H1 (cell line): ENCODE measurements around the gene METTL8. TPM values are rescaled to one million over a fixed set of nuclear protein-coding genes. Genes with fewer than 3 reads are reported as not detected.

Source experiments
- CTCF ChIA-PET: fragments of 300-600 bp; sonication (Branson Sonifier 250); formaldehyde crosslinking; loops from one replicate; lab custom pipeline; 2021; ENCODE audit not compliant: partially characterized antibody; lab: Charles Lee
- POLR2A ChIA-PET: fragments of 300-600 bp; sonication (Branson Sonifier 250); formaldehyde crosslinking; loops from one replicate; lab custom pipeline; 2021; ENCODE audit warnings: inconsistent platforms; ENCODE audit not compliant: partially characterized antibody; lab: Charles Lee
- DNase-seq, 2 experiments: peaks; one replicate each; pipeline versions ENCODE4 v3.0.0 to v3.0.0-alpha.2; 2010 to 2022; ENCODE audit warnings: low spot score in 2 of 2, low read depth in 1 of 2, mixed read lengths in 1 of 2
- FAIRE-seq: peaks from 2 replicates; lab custom pipeline; 2011; peaks lifted over from hg19 to GRCh38; lab: Jason Lieb, UNC
- H2AFZ ChIP-seq: 2 replicates; pipeline ENCODE4 v1.8.1; 2012; ENCODE audit warnings: low read length, inconsistent platforms
- H2AK5ac ChIP-seq: 2 replicates; pipeline ENCODE4 v1.6.1; 2013; ENCODE audit warnings: low read depth, low read length
- H2BK120ac ChIP-seq: replicated peaks from 2 replicates; pipeline ENCODE3; 2013; ENCODE audit warnings: low read depth, low read length, inconsistent platforms
- H2BK12ac ChIP-seq: 2 replicates; pipeline ENCODE4 v1.6.1; 2013; ENCODE audit warnings: low read depth, low read length
- H2BK15ac ChIP-seq: 2 replicates; pipeline ENCODE4 v1.6.1; 2013; ENCODE audit warnings: low read length
- H2BK20ac ChIP-seq: 2 replicates; pipeline ENCODE4 v1.6.1; 2013; ENCODE audit warnings: low read length
- H2BK5ac ChIP-seq: 2 replicates; pipeline ENCODE4 v1.6.1; 2013; ENCODE audit warnings: low read depth, low read length
- H3K14ac ChIP-seq: 2 replicates; pipeline ENCODE4 v1.6.1; 2013; ENCODE audit warnings: inconsistent platforms; ENCODE audit not compliant: insufficient read length
- H3K18ac ChIP-seq: 2 replicates; pipeline ENCODE4 v1.6.1; 2013; ENCODE audit warnings: low read length; ENCODE audit errors: extremely low read depth
- H3K23ac ChIP-seq: 2 replicates; pipeline ENCODE4 v1.6.1; 2013; ENCODE audit warnings: inconsistent platforms; ENCODE audit not compliant: insufficient read length
- H3K23me2 ChIP-seq: 2 replicates; pipeline ENCODE4 v1.6.1; 2013; ENCODE audit warnings: low read depth, low read length
- H3K27ac ChIP-seq: 2 replicates; pipeline ENCODE4 v1.6.1; 2011; ENCODE audit warnings: low read depth, low read length, inconsistent platforms
- H3K27me3 ChIP-seq, 4 experiments: replicated peaks in 1 of 4; 1 replicate in 1 of 4; 2 replicates in 3 of 4; pipeline versions ENCODE4 v1.6.1 to v1.8.1; 2011 to 2013; ENCODE audit warnings: low read length in 3 of 4, mild to moderate bottlenecking in 3 of 4, inconsistent platforms in 2 of 4, mixed read lengths in 2 of 4, moderate library complexity in 1 of 4; ENCODE audit not compliant: control insufficient read depth in 3 of 4, insufficient read depth in 3 of 4; ENCODE audit errors: extremely low read depth in 1 of 4
- H3K36me3 ChIP-seq, 4 experiments: 2 replicates each; pipeline versions ENCODE4 v1.6.1 to v1.8.1; 2011 to 2013; ENCODE audit warnings: mild to moderate bottlenecking in 4 of 4, low read length in 3 of 4, moderate library complexity in 2 of 4, control low read depth in 1 of 4, inconsistent platforms in 1 of 4; ENCODE audit not compliant: insufficient read depth in 4 of 4, control insufficient read depth in 2 of 4
- H3K4ac ChIP-seq: replicated peaks from 2 replicates; pipeline ENCODE3; 2013; ENCODE audit warnings: low read length, low read depth, mixed read lengths, inconsistent platforms; ENCODE audit not compliant: insufficient read length
- H3K4me1 ChIP-seq, 4 experiments: replicated peaks in 1 of 4; 1 replicate in 1 of 4; 2 replicates in 3 of 4; pipeline versions ENCODE4 v1.6.1 to v1.8.1; 2011 to 2013; ENCODE audit warnings: low read length in 3 of 4, inconsistent platforms in 2 of 4, mixed read lengths in 1 of 4; ENCODE audit not compliant: insufficient read depth in 4 of 4, control insufficient read depth in 3 of 4
- H3K4me2 ChIP-seq, 2 experiments: 2 replicates each; pipeline versions ENCODE4 v1.6.1 to v1.8.1; 2011 to 2013; ENCODE audit warnings: low read depth in 2 of 2, low read length in 2 of 2, control low read depth in 1 of 2, inconsistent platforms in 1 of 2, mild to moderate bottlenecking in 1 of 2; ENCODE audit not compliant: insufficient read depth in 1 of 2
- H3K4me3 ChIP-seq, 4 experiments: fragments of 200-600, 300-600 bp in 1 of 4; sonication (generic), shearing (Covaris generic), sonication (Bioruptor Twin) in 1 of 4; 2 replicates each; pipeline versions ENCODE4 v1.5.1 to v1.8.1; 2011 to 2016; ENCODE audit warnings: low read length in 4 of 4, low read depth in 3 of 4, control low read depth in 2 of 4, inconsistent platforms in 2 of 4, mild to moderate bottlenecking in 2 of 4, mixed read lengths in 1 of 4, moderate library complexity in 1 of 4; ENCODE audit not compliant: insufficient read depth in 2 of 4; ENCODE audit errors: extremely low read depth in 1 of 4
- H3K56ac ChIP-seq: replicated peaks from 2 replicates; pipeline ENCODE3; 2013; ENCODE audit warnings: low read depth, mild to moderate bottlenecking, mixed read lengths, low read length, inconsistent platforms; ENCODE audit not compliant: insufficient read length
- H3K79me1 ChIP-seq: 2 replicates; pipeline ENCODE4 v1.6.1; 2013; ENCODE audit warnings: low read depth, low read length, control low read depth
- H3K79me2 ChIP-seq, 2 experiments: 2 replicates each; pipeline versions ENCODE4 v1.6.1 to v1.8.1; 2012 to 2013; ENCODE audit warnings: low read length in 2 of 2, mild to moderate bottlenecking in 2 of 2, inconsistent platforms in 1 of 2; ENCODE audit not compliant: insufficient read depth in 2 of 2, control insufficient read depth in 1 of 2
- H3K9ac ChIP-seq, 4 experiments: replicated peaks in 1 of 4; 1 replicate in 1 of 4; 2 replicates in 3 of 4; pipeline versions ENCODE4 v1.6.1 to v1.8.1; 2011 to 2013; ENCODE audit warnings: low read depth in 3 of 4, low read length in 3 of 4, control low read depth in 2 of 4, mild to moderate bottlenecking in 2 of 4, moderate library complexity in 2 of 4, inconsistent platforms in 1 of 4; ENCODE audit errors: extremely low read depth in 1 of 4
- H3K9me3 ChIP-seq, 2 experiments: 2 replicates each; pipeline versions ENCODE4 v1.6.1 to v1.8.1; 2012 to 2013; ENCODE audit warnings: mild to moderate bottlenecking in 2 of 2, moderate library complexity in 2 of 2, control low read depth in 1 of 2, inconsistent platforms in 1 of 2, low read depth in 1 of 2, low read length in 1 of 2, mixed read lengths in 1 of 2; ENCODE audit not compliant: insufficient read depth in 2 of 2
- H4K20me1 ChIP-seq, 2 experiments: replicated peaks in 1 of 2; 2 replicates each; pipeline versions ENCODE3 to v1.8.1; 2011 to 2013; ENCODE audit warnings: inconsistent platforms in 2 of 2, low read length in 2 of 2, mild to moderate bottlenecking in 1 of 2; ENCODE audit not compliant: insufficient read depth in 2 of 2, control insufficient read depth in 1 of 2
- H4K5ac ChIP-seq: 2 replicates; pipeline ENCODE4 v1.6.1; 2013; ENCODE audit warnings: low read length, low read depth, mixed read lengths, inconsistent platforms; ENCODE audit not compliant: insufficient read length
- H4K8ac ChIP-seq: 2 replicates; pipeline ENCODE4 v1.8.0; 2013; ENCODE audit warnings: mild to moderate bottlenecking, moderate library complexity, low read length, inconsistent platforms; ENCODE audit not compliant: insufficient read depth; ENCODE audit errors: extremely low read depth
- H4K91ac ChIP-seq: replicated peaks from 2 replicates; pipeline ENCODE3; 2013; ENCODE audit warnings: low read length, mixed read lengths, inconsistent platforms; ENCODE audit not compliant: insufficient read length
- EZH2 ChIP-seq: fragments of 200-600 bp; sonication (generic); IDR thresholded peaks from 2 replicates; pipeline ENCODE4 v1.7.1; 2012; ENCODE audit warnings: low read depth, mild to moderate bottlenecking, moderate library complexity, low read length, inconsistent platforms; ENCODE audit not compliant: severe bottlenecking
- RBBP5 ChIP-seq: IDR thresholded peaks from 2 replicates; pipeline ENCODE4 v1.7.1; 2012; ENCODE audit warnings: low read depth, mild to moderate bottlenecking, inconsistent platforms, low read length, moderate library complexity, borderline replicate concordance
- WGBS, 2 experiments: shearing (Covaris generic) in 1 of 2; methylation state at CpG; one replicate each; pipeline versions ENCODE4 v1.1.6 to v1.1.7; 2013 to 2015; ENCODE audit warnings: low lambda C conversion rate in 2 of 2, mixed read lengths in 2 of 2, inconsistent platforms in 1 of 2, low coverage in 1 of 2, missing lambda C conversion rate in 1 of 2; ENCODE audit not compliant: insufficient replicate concordance in 2 of 2, insufficient coverage in 1 of 2, insufficient read length in 1 of 2; ENCODE audit errors: extremely low coverage in 1 of 2, missing lambda C conversion rate in 1 of 2; 5-methylcytosine and 5-hydroxymethylcytosine counted together
- polyA plus RNA-seq, 7 experiments: library from polyadenylated mRNA; depleted of rRNA in 3 of 7; stranded (reverse) in 5 of 7; unstranded in 2 of 7; fragments of >200 nt in 5 of 7; fragments of 200-250 nt in 2 of 7; gene quantifications; 1 replicate in 5 of 7; 2 replicates in 1 of 7; 4 replicates in 1 of 7; pipeline versions ENCODE4 v1.2.1 to v1.2.3, GENCODE V29; 2011 to 2013; ENCODE audit warnings: missing spikeins in 2 of 7, mixed read lengths in 2 of 7
- total RNA-seq: library from RNA; stranded (reverse); fragmentation: NEBNext Ultra II Directional; extraction: Animal tissue kit (Norgen Biotek cat#: 25700); gene quantifications from 2 replicates; pipeline ENCODE4 v1.2.1, GENCODE V29; 2021

Gene METTL8
- total and polyA plus RNA-seq, 2 of the 8 experiments (the other 6 are each of a cell fraction or from before 2014, with no cell fraction given): 17.6 to 79.7 TPM

DNA sequence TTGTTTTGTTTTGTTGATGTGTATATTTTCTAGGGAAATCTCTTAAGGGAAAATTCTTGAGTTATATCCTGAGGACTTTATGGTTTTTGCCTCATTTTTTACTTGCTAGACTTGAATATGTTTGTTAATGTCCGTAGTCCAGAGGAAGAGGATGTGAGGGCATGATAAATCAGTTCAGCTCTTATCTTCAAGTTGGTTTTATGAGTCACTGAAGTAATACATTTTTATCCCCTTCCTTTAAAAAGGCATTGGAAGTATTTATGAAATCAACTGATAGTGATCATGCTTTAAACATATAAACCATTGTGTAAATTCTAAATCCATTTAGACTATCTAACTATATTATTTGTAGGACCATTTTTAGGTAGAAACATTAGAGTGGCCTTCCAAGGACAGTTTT, 44.6 kb upstream of the METTL8 start:
- Histone ChIP-seq H2AK5ac (no peak overlapping the region), H3K4ac (no peak overlapping the region), H3K4me1 (peaks cover 0 to 7% (median 4%) of the 10 kb centered on the region in 4 experiments; a peak in 5 of 7 replicates), H2AFZ (no peak overlapping the region), H3K18ac (no peak overlapping the region), H2BK12ac (no peak overlapping the region), H3K27me3 (no peaks in the 10 kb centered on the region), H4K20me1 (no peaks in the 10 kb centered on the region), H4K91ac (no peak overlapping the region), H3K79me2 (no peaks in the 10 kb centered on the region), H3K27ac (no peak overlapping the region), H2BK15ac (no peak overlapping the region), H3K4me2 (no peak overlapping the region), H2BK120ac (no peak overlapping the region), H2BK5ac (no peak overlapping the region), H3K23ac (no peak overlapping the region), H3K9me3 (no peaks in the 10 kb centered on the region), H3K4me3 (no peak overlapping the region), H3K56ac (no peak overlapping the region), H4K8ac (no peak overlapping the region), H3K36me3 (peaks cover 2 to 40% (median 5%) of the 10 kb centered on the region in 4 experiments; a peak in 6 of 8 replicates), H3K23me2 (no peaks in the 10 kb centered on the region), H3K79me1 (no peaks in the 10 kb centered on the region), H2BK20ac (no peak overlapping the region), H3K14ac (no peak overlapping the region), H3K9ac (no peak overlapping the region), H4K5ac (no peak overlapping the region)
- WGBS, 2 experiments: 89% methylated on average over 1 of the region's 1 CpG; no CpG with 5 or more reads in 1 of the 2 experiments
- no peak for TF ChIP-seq EZH2
- no peak for TF ChIP-seq RBBP5
- DNase-seq: no peak
- no peak for FAIRE-seq
- ChIA-PET CTCF (no interaction called here), POLR2A (no interaction called here)
